AML-193 (cell line): ENCODE data around the gene EAPP.
"Not testable (repeated sequence)": the region's sequence is repeated elsewhere in the genome, so short reads cannot be mapped to it uniquely, and the experiment has no call there.

Source experiments
- DNase-seq, 2 experiments: peaks; one replicate each; lab custom pipeline; 2025; lab: John Stamatoyannopoulos, UW

EAPP gene

GRCh38 chr14:34482463-34482862, 57.0 kb downstream of the EAPP start:
- DNase-seq: no peak

- DNase-seq: no peak
These were observed 59.8 kb downstream of the EAPP start for GRCh38 chr14:34479694-34480093.

GRCh38 chr14:34478261-34478660, 61.2 kb downstream of the EAPP start:
- no peak for DNase-seq

GRCh38 chr14:34476036-34476435, 63.5 kb downstream of the EAPP start:
- not testable (repeated sequence) for DNase-seq

GRCh38 chr14:34475163-34475562, 64.3 kb downstream of the EAPP start:
- no peak for DNase-seq

- DNase-seq: no peak
These were observed 65.3 kb downstream of the EAPP start for GRCh38 chr14:34474187-34474679.

GRCh38 chr14:34472706-34473279, 66.7 kb downstream of the EAPP start:
- no peak for DNase-seq

GRCh38 chr14:34470319-34470718, 69.2 kb downstream of the EAPP start:
- no peak for DNase-seq

- DNase-seq: no peak
These were observed 72.8 kb downstream of the EAPP start for GRCh38 chr14:34466691-34467090.
